Fibroblast of gingiva (primary cell): ENCODE data around the gene MTCL3.

Experiments used
- DNase-seq: peaks from one replicate; pipeline ENCODE4 v3.0.0-alpha.2; 2011; ENCODE audit warnings: low read depth

MTCL3 gene

DNA sequence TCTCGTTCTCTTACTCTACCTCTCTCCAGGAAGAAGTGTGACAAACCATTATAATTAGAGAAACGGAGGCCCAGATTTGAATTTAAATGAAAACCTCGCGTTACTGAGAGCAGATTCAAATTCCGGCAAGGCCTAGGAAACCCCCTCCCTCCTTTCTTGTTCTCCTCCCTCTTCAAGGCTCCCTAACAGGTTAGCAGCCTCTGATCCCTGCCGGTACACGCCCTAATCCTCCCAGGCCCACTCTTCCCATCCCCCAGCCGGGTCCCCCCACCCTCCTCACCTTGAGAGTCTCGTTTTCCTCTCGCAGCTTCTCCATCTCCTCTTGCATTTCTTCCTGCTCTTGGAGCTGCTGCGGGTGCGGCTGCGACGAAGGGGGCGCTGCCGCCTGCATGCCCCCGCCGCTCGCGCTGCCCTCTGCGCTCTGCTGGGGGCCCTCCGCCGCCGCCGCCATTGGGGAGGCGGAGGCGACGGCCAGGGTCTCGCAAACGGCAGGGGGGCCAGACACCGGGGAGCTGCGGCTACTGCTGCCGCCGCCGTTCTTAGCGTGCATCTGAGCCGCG, 3.8 kb downstream of the MTCL3 start:
- peak; percentile 37 for DNase-seq

DNA sequence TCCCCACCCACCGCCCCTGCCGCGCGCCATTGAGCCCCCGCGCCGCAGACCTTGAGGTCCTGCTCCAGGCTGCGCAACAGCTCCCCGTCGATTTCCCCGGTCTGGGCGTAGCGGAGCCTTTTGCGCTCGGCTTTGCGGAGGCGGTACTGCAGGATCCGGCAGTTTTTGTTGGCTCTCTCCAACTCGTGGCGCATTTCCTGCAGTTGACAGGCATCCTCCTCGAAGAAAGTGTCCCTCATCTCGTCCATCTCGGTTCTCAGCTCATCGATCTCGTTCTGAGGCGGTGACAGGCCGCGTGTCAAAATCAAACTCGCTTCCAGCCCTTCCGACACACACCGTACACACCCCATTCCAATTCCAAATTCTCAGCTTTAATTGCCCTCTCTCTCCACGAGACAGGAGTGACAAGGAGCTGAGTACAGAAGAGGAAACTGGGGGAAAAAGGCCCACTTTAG, 4.3 kb downstream of the MTCL3 start:
- peak; percentile 67 for DNase-seq

DNA sequence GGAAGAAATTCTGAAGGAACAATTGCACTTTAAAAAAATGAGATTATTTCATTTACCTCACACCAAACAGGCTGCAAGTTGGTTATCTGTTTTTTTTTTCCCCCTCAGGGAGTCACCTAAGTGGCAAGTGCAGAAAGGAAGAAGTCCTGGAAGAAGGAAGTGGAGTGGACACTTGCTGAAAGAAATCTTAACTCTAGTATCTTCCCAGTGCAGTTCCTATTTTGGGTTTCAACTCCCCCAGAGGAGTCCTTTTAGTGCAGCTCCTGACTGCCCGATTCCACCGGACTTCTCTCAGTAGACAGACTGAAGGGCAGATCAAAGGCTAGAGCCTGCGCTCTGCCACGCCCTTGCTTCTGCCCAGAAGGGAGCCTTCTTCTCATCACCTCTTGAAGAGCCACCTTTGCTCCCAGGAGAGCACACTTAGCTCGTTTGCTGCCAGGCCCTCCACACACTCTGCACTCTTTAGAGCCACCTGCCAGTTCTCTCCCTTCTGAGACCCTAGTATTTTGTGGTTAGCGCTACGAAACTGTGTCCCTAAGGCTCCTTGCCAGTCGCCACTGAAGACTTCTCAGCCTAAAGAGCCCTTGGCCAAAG, 4.9 kb downstream of the MTCL3 start:
- DNase-seq = no peak

DNA sequence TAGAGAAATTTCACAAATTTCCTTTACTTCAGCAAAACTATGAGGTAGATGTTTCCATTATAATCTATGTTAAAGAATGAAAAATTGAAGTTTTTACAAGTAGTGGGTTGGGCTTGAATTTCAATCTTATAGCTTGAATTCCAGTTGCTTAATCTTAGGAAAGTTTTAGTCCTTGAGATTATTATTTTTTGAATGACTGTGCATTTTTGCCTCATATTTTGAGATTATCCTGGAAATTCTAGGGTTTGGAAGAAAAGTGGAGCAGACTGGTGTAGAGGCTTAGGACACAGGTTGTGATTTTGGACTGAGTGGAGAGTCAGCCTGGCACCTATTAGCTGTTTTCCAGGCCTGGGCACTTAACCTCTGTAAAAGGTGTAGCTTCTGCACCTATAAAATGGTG, 5.7 kb downstream of the MTCL3 start:
- DNase-seq = no peak

DNA sequence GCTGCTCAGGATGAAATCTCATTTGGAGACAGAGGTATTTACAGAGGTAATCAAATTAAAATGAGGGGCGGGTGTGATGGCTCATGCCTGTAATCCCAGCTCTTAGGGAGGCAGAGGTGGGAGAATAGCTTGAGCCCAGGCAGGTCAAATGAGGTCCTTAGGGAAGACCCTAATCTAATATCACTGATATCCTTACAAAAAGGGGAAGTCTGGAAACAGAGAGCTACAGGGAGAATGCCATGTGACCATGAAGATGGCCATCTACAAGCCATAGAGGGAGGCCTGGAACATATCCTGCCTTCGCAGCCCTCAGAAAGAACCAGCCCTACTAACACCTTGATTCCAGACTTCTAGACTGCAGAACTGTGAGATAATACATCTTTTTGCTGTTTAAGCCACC, 8.3 kb downstream of the MTCL3 start:
- no peak for DNase-seq

DNA sequence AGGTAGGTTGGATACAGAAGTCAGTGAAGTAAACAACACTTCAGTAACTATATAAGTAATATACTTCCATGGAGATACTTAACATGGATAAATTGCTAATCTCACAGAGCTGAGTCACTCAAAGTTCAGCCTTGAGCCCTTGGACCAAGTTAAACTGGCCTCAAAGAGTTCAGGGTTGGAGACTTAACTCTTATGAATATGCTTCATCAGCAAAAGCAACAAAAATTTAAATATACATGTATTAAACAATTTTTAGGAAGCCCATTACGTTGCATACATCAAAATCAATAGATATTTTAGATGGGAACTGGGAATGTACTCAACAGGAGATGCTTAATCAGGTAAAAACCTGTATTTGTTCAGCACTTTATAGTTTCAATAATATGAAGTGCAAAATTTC, 12.2 kb downstream of the MTCL3 start:
- no peak for DNase-seq

DNA sequence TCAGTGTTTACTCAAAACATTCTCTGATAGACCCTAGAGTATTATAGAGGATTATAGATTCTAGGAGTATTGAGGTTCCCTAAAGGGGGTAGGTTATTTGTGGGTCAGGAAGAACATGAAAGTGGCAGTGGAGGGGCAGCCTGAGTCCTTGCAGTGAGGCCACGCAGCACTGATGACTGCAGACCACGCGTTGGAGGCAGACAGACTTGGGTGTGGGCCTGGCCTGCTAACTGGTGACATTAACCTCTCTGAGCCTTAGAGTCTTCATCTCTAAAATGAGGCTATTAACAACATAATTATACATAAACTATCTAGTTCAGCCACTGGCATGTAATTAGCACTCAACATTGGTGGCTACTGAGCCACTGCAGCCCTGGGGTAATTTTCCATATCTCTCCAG, 16.1 kb downstream of the MTCL3 start:
- no peak for DNase-seq

DNA sequence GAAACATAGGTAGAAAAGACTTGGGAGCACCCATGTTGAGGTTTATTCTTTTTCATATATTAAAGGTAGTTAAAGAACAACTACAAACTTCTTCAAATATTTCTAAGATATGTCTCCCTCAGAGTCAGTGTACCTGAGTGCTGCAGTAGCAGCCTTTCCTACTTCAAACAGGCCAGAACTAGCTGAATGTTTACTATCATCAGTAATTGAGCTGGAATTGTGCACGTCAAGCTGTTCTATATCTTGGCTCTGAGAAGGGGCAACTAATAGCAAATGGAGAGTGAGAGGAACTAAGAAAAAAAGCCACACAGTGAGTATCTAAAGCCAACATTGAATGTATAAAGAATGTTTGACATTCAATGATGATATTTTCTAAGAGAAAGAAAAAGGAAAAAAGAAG, 21.7 kb downstream of the MTCL3 start:
- no peak for DNase-seq

DNA sequence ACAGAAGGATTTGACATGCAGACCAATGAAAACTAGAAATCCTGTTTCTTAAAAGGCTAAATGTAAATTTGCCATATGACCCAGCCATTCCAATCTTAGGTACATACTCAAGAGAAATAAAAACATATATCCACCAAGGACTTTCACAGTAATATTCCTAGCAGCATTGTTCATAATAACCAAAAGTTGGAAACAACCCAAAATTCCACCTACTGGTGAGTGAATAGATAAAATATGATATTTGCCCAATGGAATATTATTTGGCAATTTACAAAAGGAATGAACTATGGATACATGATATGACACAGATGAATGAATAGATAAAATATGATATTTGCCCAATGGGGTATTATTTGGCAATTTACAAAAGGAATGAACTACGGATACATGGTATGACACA, 22.7 kb downstream of the MTCL3 start:
- peak; percentile 18 for DNase-seq

DNA sequence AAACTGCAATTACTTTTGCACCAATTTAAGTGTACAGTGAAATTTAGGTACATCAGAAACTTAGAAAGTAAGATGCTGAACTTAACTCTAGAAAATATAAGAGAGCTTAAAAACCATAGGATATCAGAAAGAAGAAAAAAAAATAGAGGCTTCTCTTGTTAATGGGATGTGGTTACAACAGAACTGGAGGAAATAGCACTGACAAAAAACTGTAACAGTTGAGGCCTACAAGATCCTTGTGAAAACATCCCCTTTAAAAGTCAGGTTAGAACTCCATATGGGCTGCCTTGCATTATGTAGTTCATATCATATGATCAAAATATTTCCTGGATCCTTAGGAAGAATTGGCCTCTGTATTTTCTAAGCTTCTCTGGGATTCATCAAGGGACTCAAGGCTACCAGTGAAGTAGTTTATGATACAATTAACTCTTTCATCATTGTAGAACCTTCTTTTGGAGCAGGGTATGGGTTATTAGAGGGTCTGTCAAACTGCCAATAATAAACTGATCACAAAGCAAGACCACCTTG, 24.8 kb downstream of the MTCL3 start:
- no peak for DNase-seq

DNA sequence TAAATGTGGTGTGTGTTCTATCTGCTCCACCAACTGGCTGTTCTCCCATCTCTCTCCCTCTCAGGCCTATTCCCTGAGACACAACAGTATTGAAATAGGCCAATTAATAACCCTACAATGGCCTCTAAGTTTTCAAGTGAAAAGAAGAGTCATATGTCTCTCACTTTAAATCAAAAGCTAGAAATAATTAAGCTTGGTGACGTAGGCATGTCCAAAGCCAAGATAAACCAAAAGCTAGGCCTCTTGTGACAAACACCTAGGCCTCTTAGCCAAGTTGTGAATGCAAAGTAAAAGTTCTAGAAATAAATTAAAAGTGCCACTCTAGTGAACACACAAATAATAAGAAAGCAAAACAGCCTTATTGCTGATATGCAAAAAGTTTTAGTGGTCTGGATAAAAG, 29.9 kb downstream of the MTCL3 start:
- DNase-seq = no peak

DNA sequence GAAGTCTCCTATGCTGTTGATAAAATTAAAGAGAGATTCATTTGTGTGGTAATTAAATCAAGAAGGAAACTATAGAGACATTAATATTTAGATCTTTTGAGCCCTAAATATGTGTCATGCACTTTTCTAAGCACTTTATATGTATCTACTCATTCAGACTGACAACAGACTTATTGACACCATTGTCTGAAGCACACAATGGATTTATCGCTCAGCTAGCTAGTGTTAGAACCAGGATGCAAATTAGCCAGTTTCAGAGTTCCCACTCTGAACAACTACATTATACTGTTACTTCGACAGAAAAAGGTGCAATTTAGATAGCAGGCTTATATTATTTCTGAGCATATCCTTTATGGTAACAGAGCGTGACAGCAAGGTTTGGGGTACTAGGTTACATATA, 32.2 kb downstream of the MTCL3 start:
- DNase-seq = no peak

DNA sequence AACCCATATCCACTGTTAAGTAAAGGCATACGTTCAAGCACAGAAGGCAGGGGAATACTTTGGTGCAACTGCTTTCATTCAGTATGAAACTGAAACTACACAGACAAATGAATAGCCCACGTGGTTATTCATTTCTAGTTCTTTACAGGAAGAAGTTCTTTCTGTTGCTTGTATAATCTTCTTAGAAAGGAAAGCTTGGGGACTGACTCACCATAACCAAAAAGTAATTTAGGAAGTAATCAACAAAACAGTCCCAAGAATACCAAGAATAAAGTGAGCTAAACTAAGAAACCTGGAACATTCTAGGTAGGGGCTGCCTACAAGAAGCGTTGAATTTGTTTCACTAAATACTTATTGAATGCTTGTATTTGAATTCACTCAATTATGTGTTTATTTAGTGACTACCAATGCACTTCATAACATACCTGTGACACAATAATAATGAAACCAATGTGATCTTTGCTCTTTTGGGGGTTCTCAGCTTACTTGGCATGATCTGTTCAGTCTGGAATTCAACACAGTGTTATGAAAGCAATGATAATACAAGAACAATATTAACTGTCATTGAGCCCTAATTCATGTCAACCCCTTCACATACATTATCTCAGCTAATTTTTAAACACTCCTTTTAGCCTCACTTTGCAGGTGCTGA, 34.8 kb downstream of the MTCL3 start:
- peak; percentile 38 for DNase-seq

DNA sequence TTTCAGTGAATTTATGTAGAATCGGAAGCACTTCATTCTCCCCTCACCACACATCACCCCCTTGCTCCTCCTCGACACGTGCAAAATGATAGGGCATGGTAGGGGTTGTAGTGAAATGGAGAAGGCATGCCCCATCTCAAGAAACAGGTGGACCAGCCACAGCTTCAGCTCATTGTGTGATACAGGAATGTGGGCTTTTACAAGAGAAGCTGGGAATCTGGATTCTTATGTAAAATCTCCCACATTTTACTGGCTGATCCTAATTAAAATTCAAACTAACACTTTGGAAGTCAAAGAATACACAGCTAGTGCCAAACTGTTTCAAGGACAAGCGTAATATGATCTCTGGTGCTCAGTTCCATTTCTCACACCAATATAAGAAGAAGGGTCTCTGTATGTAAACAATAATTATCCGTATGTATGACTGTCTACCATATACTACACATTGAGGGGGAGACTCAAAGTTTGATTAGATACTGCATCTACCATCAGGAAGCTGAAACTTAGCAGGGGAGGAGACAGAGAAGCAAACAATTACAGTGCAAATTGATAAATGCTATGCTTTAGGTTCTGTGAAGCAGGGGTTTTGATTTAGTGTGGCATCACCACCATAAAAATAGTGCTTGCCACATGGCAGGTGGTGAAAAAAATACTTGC, 35.6 kb downstream of the MTCL3 start:
- no peak for DNase-seq

DNA sequence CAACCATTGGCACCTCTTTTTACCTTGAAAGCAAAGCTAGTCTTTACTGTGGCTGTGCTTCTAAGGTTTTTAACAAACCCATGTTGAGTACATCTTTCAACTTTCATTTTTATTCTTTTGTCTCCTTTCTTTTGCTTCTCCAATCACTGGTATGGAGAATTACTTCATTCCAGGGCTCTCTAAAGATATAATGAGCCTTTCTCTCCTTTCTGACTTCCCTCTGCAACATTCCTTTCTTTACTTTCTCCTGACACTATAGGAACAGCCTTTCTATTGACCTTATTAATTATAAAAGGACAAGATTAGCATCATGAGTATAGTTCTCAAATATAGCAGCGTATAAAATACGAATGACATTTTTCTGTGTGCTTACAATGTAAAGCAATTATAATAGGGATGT, 36.8 kb downstream of the MTCL3 start:
- DNase-seq = no peak

DNA sequence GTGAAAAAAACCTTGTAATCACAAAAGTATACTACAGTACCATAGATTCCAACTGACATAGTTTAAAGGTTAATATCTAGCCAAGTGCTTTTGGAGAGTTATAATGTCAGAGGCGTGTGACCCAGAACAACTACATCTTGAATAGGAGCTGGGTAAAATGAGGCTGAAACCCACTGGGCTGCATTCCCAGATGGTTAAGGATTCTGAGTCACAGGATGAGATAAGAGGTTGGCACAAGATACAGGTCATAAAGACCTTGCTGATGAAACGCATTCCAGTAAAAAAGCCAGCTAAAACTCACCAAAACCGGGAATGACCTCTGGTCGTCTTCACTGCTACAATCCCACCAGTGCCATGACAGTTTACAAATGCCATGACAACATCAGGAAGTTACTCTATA, 37.5 kb downstream of the MTCL3 start:
- DNase-seq = no peak

DNA sequence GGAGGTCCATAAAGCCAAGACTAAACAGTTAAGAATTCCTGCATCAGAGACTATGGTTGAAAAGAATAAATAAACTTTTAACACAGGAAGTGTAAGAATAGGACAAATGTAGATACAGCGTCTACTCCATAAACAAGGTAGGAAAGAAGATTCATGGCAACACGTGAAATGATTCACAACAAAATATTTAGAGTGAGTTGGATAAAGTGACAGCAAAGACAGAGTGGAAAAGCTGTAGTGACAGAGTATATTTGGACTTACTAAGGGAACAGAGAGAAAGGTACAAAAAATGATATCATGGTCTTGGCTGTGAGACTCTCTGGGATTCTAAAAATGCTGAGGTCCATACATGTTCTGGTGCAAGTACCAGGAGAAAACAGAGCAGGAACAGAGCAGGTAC, 38.0 kb downstream of the MTCL3 start:
- no peak for DNase-seq

DNA sequence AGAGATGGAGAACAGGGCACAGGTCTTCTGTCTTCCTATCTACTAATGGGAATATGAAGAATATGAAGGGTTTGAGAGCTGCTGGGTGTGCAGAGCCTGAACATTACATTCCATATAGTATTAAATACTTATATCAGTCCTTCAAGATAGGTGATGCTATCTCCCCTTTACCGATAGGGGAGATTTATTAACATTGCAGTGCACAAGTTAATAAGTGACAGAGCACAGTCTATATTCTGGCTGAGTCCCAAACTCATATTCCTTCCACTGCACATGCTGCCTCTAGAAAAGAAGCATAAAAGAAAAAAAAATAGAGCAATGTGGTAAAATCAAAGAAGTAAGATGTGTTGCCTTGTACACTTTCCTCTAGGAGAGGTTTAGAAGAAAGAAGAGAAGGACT, 41.5 kb downstream of the MTCL3 start:
- no peak for DNase-seq

DNA sequence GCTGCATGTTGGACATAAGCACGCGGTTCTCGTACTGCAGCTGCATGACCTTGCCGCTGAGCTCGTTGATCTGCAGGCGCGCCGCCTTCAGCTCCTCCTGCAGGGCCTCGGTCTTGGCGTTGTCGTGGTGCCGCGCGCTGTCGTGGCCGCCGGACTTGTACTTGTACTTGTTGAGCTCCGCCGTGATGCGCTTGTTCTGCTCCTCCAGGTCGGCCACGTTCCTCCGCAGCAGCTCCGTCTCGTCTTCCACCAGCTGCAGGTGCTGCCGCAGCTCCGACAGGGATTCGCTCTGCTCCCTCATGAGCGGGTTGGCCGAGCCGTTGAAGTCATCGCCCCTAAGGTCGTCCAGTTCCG, 43.3 kb downstream of the MTCL3 start:
- no peak for DNase-seq

DNA sequence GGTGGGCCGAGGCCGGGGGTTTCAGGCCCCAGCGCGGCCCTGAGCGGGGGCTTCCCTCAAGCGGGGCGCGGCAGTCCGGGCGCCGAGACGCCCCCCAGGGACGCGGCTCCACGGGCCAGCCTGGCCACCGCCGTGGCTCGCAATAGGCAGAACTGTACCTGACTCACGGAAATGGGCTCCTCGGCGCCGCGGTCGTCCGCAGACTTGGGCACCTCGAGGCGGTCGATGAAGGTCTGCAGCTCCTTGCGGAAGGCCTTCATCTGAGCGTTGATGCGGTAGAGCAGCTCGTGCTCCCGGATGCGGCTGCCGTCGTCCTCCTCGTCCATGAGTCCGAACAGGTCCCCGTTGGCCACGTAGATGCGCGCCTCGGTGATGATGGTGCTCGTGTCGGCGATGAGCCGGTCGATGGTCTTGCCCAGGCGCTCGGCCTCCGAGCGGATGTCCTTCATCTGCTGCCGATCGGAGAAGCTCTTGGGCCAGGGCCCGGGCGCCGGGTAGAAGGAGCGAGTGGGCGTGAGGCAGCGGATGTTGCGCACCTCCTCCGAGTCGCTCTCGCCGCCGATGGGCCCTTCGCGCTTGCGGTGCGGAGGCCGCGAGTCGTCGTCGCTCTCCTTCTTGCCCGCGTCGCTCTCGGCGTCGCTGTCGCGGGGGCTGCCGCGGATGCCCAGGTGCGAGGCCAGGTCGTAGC, 43.9 kb downstream of the MTCL3 start:
- DNase-seq = no peak

DNA sequence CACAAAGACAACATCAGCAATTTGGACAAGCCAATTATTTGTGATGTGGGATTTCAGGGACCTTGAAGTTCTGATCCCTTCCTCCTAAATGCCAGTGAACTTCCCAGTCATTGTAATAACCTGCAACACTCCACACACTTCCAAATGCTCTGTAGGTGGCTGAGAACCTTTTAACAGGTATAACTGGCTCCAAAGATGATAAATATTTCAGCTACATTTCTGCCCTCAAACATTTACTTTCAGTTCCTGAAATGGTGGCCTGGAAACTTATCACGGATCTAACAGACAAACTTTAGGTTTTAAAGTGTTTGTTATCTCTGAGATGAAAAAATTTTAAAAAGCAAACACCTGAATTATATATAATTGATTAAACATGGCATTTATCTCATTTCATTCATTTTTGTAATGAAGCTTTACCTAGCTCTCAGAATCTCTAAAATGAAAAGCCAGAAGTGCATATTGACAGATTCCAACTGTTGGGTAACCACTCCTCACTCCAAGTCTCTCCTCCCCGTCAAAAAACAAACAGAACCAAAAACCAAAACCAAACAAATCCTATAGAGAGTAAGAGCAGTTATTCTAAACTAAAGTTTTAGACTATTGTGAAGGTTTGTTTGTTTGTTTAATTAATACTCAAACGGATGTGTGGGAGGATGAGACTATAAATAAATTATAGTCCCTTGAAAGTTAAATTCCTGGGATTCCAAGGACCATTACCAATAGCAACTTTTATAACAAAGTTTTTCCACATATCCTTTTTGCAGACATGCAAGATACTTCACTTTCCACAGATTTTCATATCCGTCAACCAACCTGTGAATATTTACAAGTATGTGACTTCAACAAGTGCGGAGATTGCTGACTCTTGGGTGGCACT, 47.5 kb downstream of the MTCL3 start:
- DNase-seq = peak; percentile 11

DNA sequence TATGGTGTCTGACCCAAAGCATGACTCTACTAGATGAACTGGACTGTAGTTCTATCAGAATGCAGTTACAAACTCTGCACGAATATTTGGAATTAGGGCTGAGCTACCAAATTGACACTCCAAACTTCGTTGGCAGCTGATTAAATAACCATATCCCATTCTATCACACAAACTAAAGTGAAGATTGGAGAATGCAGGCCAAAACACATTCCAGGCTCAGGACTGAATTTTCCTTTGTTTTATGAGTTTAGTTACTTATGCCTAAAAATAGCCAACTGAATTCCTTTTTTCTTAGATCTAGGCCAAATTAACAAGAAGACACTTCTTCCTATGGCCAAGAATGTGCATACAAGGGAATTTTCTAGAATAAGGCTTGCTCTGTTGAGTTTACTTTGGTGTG, 50.2 kb downstream of the MTCL3 start:
- DNase-seq = no peak
